HG03135 (cell line): ENCODE measurements around the gene TTC28.
"Not testable (repeated sequence)": the region's sequence is repeated elsewhere in the genome, so short reads cannot be mapped to it uniquely, and the experiment has no call there.

Source experiments
- ATAC-seq: cut with Tn5 transposase; IDR thresholded peaks from one replicate; pipeline ENCODE4 v1.9.1; 2021; ENCODE audit warnings: mild to moderate bottlenecking, moderate library complexity; ENCODE audit not compliant: unreplicated experiment

Gene TTC28

GRCh38 chr22:28562324-28562723, 117.3 kb downstream of the TTC28 start:
- no peak for ATAC-seq

GRCh38 chr22:28560743-28561101, 118.9 kb downstream of the TTC28 start:
- ATAC-seq, result not testable (repeated sequence)

- ATAC-seq, result no peak
These were observed 119.4 kb downstream of the TTC28 start for GRCh38 chr22:28560046-28560742.

- no peak for ATAC-seq
These were observed 122.5 kb downstream of the TTC28 start for GRCh38 chr22:28557184-28557583.

- not testable (repeated sequence) for ATAC-seq
These were observed 126.4 kb downstream of the TTC28 start for GRCh38 chr22:28553108-28553866.

GRCh38 chr22:28548406-28548805, 131.2 kb downstream of the TTC28 start:
- ATAC-seq, result no peak

- ATAC-seq, result no peak
These were observed 132.4 kb downstream of the TTC28 start for GRCh38 chr22:28547132-28547842.

GRCh38 chr22:28544431-28544868, 135.2 kb downstream of the TTC28 start:
- no peak for ATAC-seq

GRCh38 chr22:28542980-28543621, 136.5 kb downstream of the TTC28 start:
- ATAC-seq, result no peak

GRCh38 chr22:28541137-28541536, 138.5 kb downstream of the TTC28 start:
- no peak for ATAC-seq

GRCh38 chr22:28538922-28539321, 140.7 kb downstream of the TTC28 start:
- ATAC-seq, result no peak

- not testable (repeated sequence) for ATAC-seq
These were observed 149.1 kb downstream of the TTC28 start for GRCh38 chr22:28530565-28530964.

- not testable (repeated sequence) for ATAC-seq
These were observed 150.5 kb downstream of the TTC28 start for GRCh38 chr22:28529144-28529543.

- no peak for ATAC-seq
These were observed 158.2 kb downstream of the TTC28 start for GRCh38 chr22:28521451-28521850.

GRCh38 chr22:28514321-28514821, 165.3 kb downstream of the TTC28 start:
- no peak for ATAC-seq

GRCh38 chr22:28512387-28512786, 167.3 kb downstream of the TTC28 start:
- ATAC-seq, result not testable (repeated sequence)

- no peak for ATAC-seq
These were observed 171.7 kb downstream of the TTC28 start for GRCh38 chr22:28507896-28508295.

GRCh38 chr22:28506150-28506535, 173.5 kb downstream of the TTC28 start:
- no peak for ATAC-seq

- ATAC-seq, result no peak
These were observed 174.1 kb downstream of the TTC28 start for GRCh38 chr22:28505416-28506149.

- ATAC-seq, result no peak
These were observed 179.6 kb downstream of the TTC28 start for GRCh38 chr22:28500006-28500405.
